ENCODE results near the gene LGALS9B.
"Not testable (repeated sequence)": the region's sequence is repeated elsewhere in the genome, so short reads cannot be mapped to it uniquely, and the experiment has no call there.

Gene LGALS9B

GRCh38 chr17:20416381-20416911, 50.9 kb downstream of the LGALS9B start:
- not testable (repeated sequence) for DNase-seq (ENCODE audit: low spot score)

- DNase-seq (ENCODE audit: low spot score), result not testable (repeated sequence)
Observed at GRCh38 chr17:20415479-20415878, 51.9 kb downstream of the LGALS9B start.

GRCh38 chr17:20401306-20402022, 65.9 kb downstream of the LGALS9B start:
- not testable (repeated sequence) for DNase-seq (ENCODE audit: low spot score)

GRCh38 chr17:20400559-20401305, 66.6 kb downstream of the LGALS9B start:
- DNase-seq (ENCODE audit: low spot score), result not testable (repeated sequence)
